Mucosa of descending colon (tissue), 3 donors: ENCODE data around the gene SMARCC1. TPM values are rescaled to one million over a fixed set of nuclear protein-coding genes. Genes with fewer than 3 reads are reported as not detected.

ENCODE experiments used
- ATAC-seq: fragments of 200-7000 bp; cut with Tn5 transposase; one replicate; pipeline ENCODE4 v1.9.1; 2020; ENCODE audit warnings: mild to moderate bottlenecking, moderate library complexity
- DNase-seq, 3 donors: peaks; one replicate each; pipeline ENCODE4 v3.0.0-alpha.2; 2020
- H3K36me3 ChIP-seq: fragments of 200-600 bp; one replicate; pipeline ENCODE4 v1.8.0; 2021; ENCODE audit warnings: low read depth, mild to moderate bottlenecking
- H3K4me1 ChIP-seq: fragments of 200-600 bp; one replicate; pipeline ENCODE4 v1.8.0; 2021; ENCODE audit warnings: low read depth, mild to moderate bottlenecking
- H3K4me3 ChIP-seq: fragments of 200-600 bp; one replicate; pipeline ENCODE4 v1.8.0; 2021; ENCODE audit warnings: mild to moderate bottlenecking
- H3K9me3 ChIP-seq: fragments of 200-600 bp; one replicate; pipeline ENCODE4 v1.8.0; 2021; ENCODE audit warnings: mild to moderate bottlenecking
- CTCF ChIP-seq: fragments of 200-600 bp; IDR thresholded peaks from one replicate; pipeline ENCODE4 v1.8.0; 2022; ENCODE audit warnings: antibody characterized with exemption, mild to moderate bottlenecking
- intact Hi-C, 2 donors: fragments of 100-400 bp; cut with DNase I in 1 of 2; cut with micrococcal nuclease in 1 of 2; formaldehyde crosslinking; loops; one replicate each; pipeline versions ENCODE4 v1.11.0 to v1.11.1; 2022; cut with DNase I, micrococcal nuclease
- total RNA-seq, 3 donors: library from RNA; stranded (reverse); fragmentation: NEBNext Ultra II Directional in 2 of 3; extraction: Animal tissue kit (Norgen Biotek cat#: 25700) in 2 of 3; gene quantifications; one replicate each; pipeline versions ENCODE4 v1.2.1 to v1.2.4, GENCODE V29; 2021 to 2023
- donor health status: DM: no; HTN: no; CAD: no; lungs with moderate emphysema.
- donor health status: DM: no; HTN: no; CAD: no.
- donor health status: DM: no; HTN: yes; CAD: no.

Gene SMARCC1
- total RNA-seq, 3 donors from 2014 or later = 61.5 to 117 (median 71.5) TPM

DNA sequence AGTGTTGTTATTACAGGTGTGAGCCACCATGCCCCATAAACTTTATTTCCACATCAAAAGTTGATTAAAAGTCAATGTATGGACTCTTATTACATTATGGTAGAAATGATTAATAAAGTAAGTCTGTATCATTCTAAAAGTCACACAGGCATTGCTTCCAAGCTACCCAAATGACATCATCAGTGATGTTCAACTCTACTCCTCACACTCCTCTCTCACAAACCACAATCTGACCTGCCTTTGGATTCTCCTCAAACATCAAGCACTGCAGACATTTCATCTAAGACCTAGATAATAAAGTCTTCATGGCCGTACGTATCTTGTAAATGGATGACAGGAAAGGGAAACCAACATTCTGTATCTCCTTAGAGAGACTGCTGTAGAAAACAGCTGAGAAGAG is 68.0 kb downstream of the SMARCC1 start:
- ATAC-seq (no peak), DNase-seq (no peak)
- Histone ChIP-seq H3K4me3 (no peak overlapping the region), H3K9me3 (no peaks in the 10 kb centered on the region), H3K36me3 (peaks cover 13% of the 10 kb centered on the region), H3K4me1 (no peaks in the 10 kb centered on the region)
- TF ChIP-seq CTCF = no peak
- intact Hi-C loops = no loop called here

DNA sequence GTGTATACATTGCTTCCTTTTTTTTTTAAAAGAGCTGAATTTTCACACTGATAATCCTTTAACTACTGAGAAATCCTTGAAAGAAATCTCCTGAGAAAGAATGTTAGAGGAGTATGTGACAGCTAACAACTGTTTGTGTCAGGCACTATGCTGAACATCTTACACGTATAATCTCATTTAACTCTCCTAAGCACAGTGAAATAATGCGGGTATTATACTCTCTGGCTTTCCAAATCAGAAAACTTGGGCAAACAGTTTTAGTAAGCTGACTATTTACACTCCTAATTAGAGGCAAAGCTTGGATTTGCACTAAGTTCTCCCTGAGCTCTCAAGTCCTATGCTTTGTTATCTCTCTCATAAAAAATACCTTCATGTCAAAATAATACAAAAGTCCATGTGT is 69.3 kb downstream of the SMARCC1 start:
- Histone ChIP-seq H3K4me1 (no peaks in the 10 kb centered on the region), H3K9me3 (no peaks in the 10 kb centered on the region), H3K4me3 (no peak overlapping the region), H3K36me3 (peaks cover 19% of the 10 kb centered on the region)
- ATAC-seq (no peak), DNase-seq (no peak)
- no peak for TF ChIP-seq CTCF
- intact Hi-C loops = no loop called here

DNA sequence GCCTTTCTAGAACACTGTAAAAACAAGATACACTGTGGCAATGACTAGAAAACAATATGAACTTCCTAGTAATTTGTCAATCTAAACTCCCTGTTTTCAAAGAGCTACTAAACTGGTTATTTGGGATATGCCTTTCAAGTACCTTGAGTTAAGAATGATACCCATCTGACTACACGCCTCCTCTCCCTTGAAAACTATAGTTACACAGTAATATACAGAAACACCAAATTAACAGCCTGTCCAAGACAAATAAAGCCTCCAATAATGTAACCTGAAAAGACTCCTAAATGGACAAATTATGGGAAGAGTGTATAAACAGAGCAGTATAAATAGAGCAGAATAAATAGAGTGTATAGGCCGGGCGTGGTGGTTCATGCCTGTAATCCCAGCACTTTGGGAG is 70.1 kb downstream of the SMARCC1 start:
- DNase-seq = no peak
- Histone ChIP-seq H3K4me3 (no peak overlapping the region), H3K9me3 (no peaks in the 10 kb centered on the region), H3K4me1 (no peaks in the 10 kb centered on the region), H3K36me3 (peaks cover 19% of the 10 kb centered on the region)
- no peak for TF ChIP-seq CTCF
- intact Hi-C loops = no loop called here
- peak; percentile 19 for ATAC-seq

- intact Hi-C loops = no loop called here
- Histone ChIP-seq H3K9me3 (no peaks in the 10 kb centered on the region), H3K4me3 (no peak overlapping the region), H3K36me3 (peaks cover 17% of the 10 kb centered on the region), H3K4me1 (peaks cover 5% of the 10 kb centered on the region)
- no peak for DNase-seq
- ATAC-seq = no peak
- TF ChIP-seq CTCF = no peak
Observed at GRCh38 chr3:47705391-47705790, 76.3 kb downstream of the SMARCC1 start.

GRCh38 chr3:47704237-47704612 is 77.5 kb downstream of the SMARCC1 start:
- H3K4me1 ChIP-seq = peaks cover 5% of the 10 kb centered on the region
- DNase-seq = no peak
- intact Hi-C loops = no loop called here
- H3K4me3 ChIP-seq = no peak overlapping the region
- no peaks in the 10 kb centered on the region for H3K9me3 ChIP-seq
- TF ChIP-seq CTCF = no peak
- peaks cover 10% of the 10 kb centered on the region for H3K36me3 ChIP-seq
- ATAC-seq = no peak

- intact Hi-C loops = no loop called here
- H3K4me1 ChIP-seq = peaks cover 5% of the 10 kb centered on the region
- DNase-seq (no peak), ATAC-seq (no peak)
- H3K4me3 ChIP-seq = no peak overlapping the region
- TF ChIP-seq CTCF = no peak
- no peaks in the 10 kb centered on the region for H3K36me3 ChIP-seq
- no peaks in the 10 kb centered on the region for H3K9me3 ChIP-seq
Observed at GRCh38 chr3:47701388-47701787, 80.3 kb downstream of the SMARCC1 start.
